Measurements from ENCODE around the gene PLA2G15. TPM values are rescaled to one million over a fixed set of nuclear protein-coding genes. Genes with fewer than 3 reads are reported as not detected.

The PLA2G15 gene
- total and polyA plus RNA-seq, 2 donors: 8.4 to 13.1 TPM

GRCh38 chr16:68229431-68230175 lies 15.6 kb upstream of the PLA2G15 start:
- peak in 5 of 9 donors; percentile 53 to 86 (median 69) for DNase-seq (ENCODE audit: low read depth in 6 of 9, low spot score in 9 of 9)
- Histone ChIP-seq H3K27ac (ENCODE audit: low read depth in 1 of 2, low read length in 1 of 2) (peak overlapping the region in 1 of 2 donors; percentile 90), H3K36me3 (ENCODE audit: control insufficient read depth in 2 of 2, insufficient read depth in 2 of 2, low read length in 1 of 2) (peaks cover 35 to 79% of the 10 kb centered on the region in 2 donors), H3K27me3 (ENCODE audit: control insufficient read depth in 2 of 2, insufficient read depth in 1 of 2, low read length in 1 of 2) (peaks cover 0 to 2% of the 10 kb centered on the region in 2 donors), H3K9me3 (ENCODE audit: control insufficient read depth in 2 of 2, insufficient read depth in 1 of 2, low read length in 1 of 2) (no peaks in the 10 kb centered on the region), H3K4me3 (ENCODE audit: low read length in 2 of 2) (no peak overlapping the region), H3K4me1 (ENCODE audit: control insufficient read depth in 2 of 2, insufficient read depth in 2 of 2, low read length in 2 of 2) (peaks cover 51 to 89% of the 10 kb centered on the region in 2 donors)
- 91% methylated on average over 4 of the region's 4 CpGs for WGBS

- DNase-seq (ENCODE audit: low read depth in 6 of 9, low spot score in 9 of 9): no peak
- WGBS: 97% methylated on average over 9 of the region's 9 CpGs
- peaks cover 35 to 78% of the 10 kb centered on the region in 2 donors for H3K36me3 ChIP-seq (ENCODE audit: control insufficient read depth in 2 of 2, insufficient read depth in 2 of 2, low read length in 1 of 2)
- H3K9me3 ChIP-seq (ENCODE audit: control insufficient read depth in 2 of 2, insufficient read depth in 1 of 2, low read length in 1 of 2): no peaks in the 10 kb centered on the region
- H3K27ac ChIP-seq (ENCODE audit: low read depth in 1 of 2, low read length in 1 of 2): peak overlapping the region in 1 of 2 donors; percentile 62
- H3K4me3 ChIP-seq (ENCODE audit: low read length in 2 of 2): no peak overlapping the region
- peaks cover 0 to 7% of the 10 kb centered on the region in 2 donors for H3K27me3 ChIP-seq (ENCODE audit: control insufficient read depth in 2 of 2, insufficient read depth in 1 of 2, low read length in 1 of 2)
- peaks cover 51 to 94% of the 10 kb centered on the region in 2 donors for H3K4me1 ChIP-seq (ENCODE audit: control insufficient read depth in 2 of 2, insufficient read depth in 2 of 2, low read length in 2 of 2)
Measured at GRCh38 chr16:68230176-68230571, 15.0 kb upstream of the PLA2G15 start.

DNA sequence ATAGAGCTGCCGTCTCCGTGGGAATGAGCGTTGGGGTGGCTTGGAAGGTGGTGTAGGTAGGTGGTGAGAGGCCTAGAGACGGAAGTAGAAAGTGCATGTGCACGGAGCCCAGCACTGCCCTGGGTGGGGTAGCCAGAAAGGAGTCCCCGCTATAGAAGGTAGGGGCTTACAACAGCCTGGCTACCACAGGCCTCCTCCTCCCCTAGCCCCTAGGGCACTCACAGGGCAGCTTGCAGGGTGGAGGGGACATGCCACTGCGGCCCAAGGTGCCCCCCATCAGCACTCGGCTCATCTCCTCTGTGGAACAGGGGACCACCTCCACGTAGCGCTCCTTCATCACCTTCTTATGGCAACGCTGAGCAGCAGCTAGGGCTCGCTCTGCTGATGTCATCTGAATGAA lies 14.2 kb upstream of the PLA2G15 start:
- Histone ChIP-seq H3K4me3 (ENCODE audit: low read length in 2 of 2) (no peak overlapping the region), H3K27me3 (ENCODE audit: control insufficient read depth in 2 of 2, insufficient read depth in 1 of 2, low read length in 1 of 2) (peaks cover 0 to 14% of the 10 kb centered on the region in 2 donors), H3K4me1 (ENCODE audit: control insufficient read depth in 2 of 2, insufficient read depth in 2 of 2, low read length in 2 of 2) (peaks cover 59 to 97% of the 10 kb centered on the region in 2 donors), H3K9me3 (ENCODE audit: control insufficient read depth in 2 of 2, insufficient read depth in 1 of 2, low read length in 1 of 2) (no peaks in the 10 kb centered on the region), H3K27ac (ENCODE audit: low read depth in 1 of 2, low read length in 1 of 2) (peak overlapping the region in 1 of 2 donors; percentile 62), H3K36me3 (ENCODE audit: control insufficient read depth in 2 of 2, insufficient read depth in 2 of 2, low read length in 1 of 2) (peaks cover 35 to 75% of the 10 kb centered on the region in 2 donors)
- no peak for DNase-seq (ENCODE audit: low read depth in 6 of 9, low spot score in 9 of 9)
- 99% methylated on average over 12 of the region's 12 CpGs for WGBS

GRCh38 chr16:68231384-68232136 lies 13.6 kb upstream of the PLA2G15 start:
- H3K36me3 ChIP-seq (ENCODE audit: control insufficient read depth in 2 of 2, insufficient read depth in 2 of 2, low read length in 1 of 2): peaks cover 31 to 69% of the 10 kb centered on the region in 2 donors
- H3K4me3 ChIP-seq (ENCODE audit: low read length in 2 of 2): no peak overlapping the region
- H3K27me3 ChIP-seq (ENCODE audit: control insufficient read depth in 2 of 2, insufficient read depth in 1 of 2, low read length in 1 of 2): peaks cover 0 to 20% of the 10 kb centered on the region in 2 donors
- peaks cover 59 to 96% of the 10 kb centered on the region in 2 donors for H3K4me1 ChIP-seq (ENCODE audit: control insufficient read depth in 2 of 2, insufficient read depth in 2 of 2, low read length in 2 of 2)
- DNase-seq (ENCODE audit: low read depth in 6 of 9, low spot score in 9 of 9): no peak
- no peaks in the 10 kb centered on the region for H3K9me3 ChIP-seq (ENCODE audit: control insufficient read depth in 2 of 2, insufficient read depth in 1 of 2, low read length in 1 of 2)
- H3K27ac ChIP-seq (ENCODE audit: low read depth in 1 of 2, low read length in 1 of 2): peak overlapping the region in 1 of 2 donors; percentile 62
- 97% methylated on average over 26 of the region's 26 CpGs for WGBS

- Histone ChIP-seq H3K4me3 (ENCODE audit: low read length in 2 of 2) (no peak overlapping the region), H3K27me3 (ENCODE audit: control insufficient read depth in 2 of 2, insufficient read depth in 1 of 2, low read length in 1 of 2) (peaks cover 0 to 27% of the 10 kb centered on the region in 2 donors), H3K36me3 (ENCODE audit: control insufficient read depth in 2 of 2, insufficient read depth in 2 of 2, low read length in 1 of 2) (peaks cover 30 to 63% of the 10 kb centered on the region in 2 donors), H3K27ac (ENCODE audit: low read depth in 1 of 2, low read length in 1 of 2) (peak overlapping the region in 1 of 2 donors; percentile 44), H3K9me3 (ENCODE audit: control insufficient read depth in 2 of 2, insufficient read depth in 1 of 2, low read length in 1 of 2) (no peaks in the 10 kb centered on the region), H3K4me1 (ENCODE audit: control insufficient read depth in 2 of 2, insufficient read depth in 2 of 2, low read length in 2 of 2) (peaks cover 60 to 97% of the 10 kb centered on the region in 2 donors)
- no peak for DNase-seq (ENCODE audit: low read depth in 6 of 9, low spot score in 9 of 9)
- 96% methylated on average over 16 of the region's 16 CpGs for whole genome bisulfite sequencing
Measured at GRCh38 chr16:68232335-68232734, 12.8 kb upstream of the PLA2G15 start.

DNA sequence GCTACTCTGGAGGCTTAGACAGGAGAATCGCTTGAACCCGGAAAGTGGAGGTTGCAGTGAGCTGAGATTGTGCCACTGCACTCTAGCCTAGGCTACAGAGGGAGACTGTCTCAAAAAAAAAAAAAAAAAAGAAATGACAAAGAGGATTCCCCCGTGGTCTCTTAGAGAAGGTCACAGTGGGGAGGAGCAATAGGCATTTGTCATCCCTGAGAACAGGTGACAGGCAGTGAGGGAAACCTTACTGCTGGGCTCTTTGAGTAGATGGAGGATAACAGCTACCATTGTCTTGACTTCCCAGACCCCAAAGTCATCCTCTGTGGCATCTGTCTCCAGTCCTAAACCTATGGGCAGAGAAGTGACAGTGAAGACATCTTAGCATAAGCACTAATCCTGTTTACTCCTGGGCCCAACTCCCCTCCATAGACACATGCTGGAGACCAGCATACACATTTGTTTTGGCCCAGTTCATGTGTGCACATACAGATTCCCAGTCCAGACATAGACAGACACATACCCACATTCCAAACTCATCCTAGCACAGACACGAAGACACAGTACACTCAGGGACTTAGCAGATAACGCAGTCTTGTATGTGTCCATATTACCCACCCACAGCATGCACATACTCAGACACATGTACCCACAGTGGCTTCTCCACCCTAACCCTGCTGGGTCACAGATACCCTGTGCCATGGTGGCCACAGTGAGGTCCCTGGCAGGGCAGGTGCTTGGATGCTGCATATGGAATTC lies 11.9 kb upstream of the PLA2G15 start:
- Histone ChIP-seq H3K27ac (ENCODE audit: low read depth in 1 of 2, low read length in 1 of 2) (peak overlapping the region; percentile 43 to 69), H3K36me3 (ENCODE audit: control insufficient read depth in 2 of 2, insufficient read depth in 2 of 2, low read length in 1 of 2) (peaks cover 28 to 54% of the 10 kb centered on the region in 2 donors), H3K27me3 (ENCODE audit: control insufficient read depth in 2 of 2, insufficient read depth in 1 of 2, low read length in 1 of 2) (peaks cover 0 to 34% of the 10 kb centered on the region in 2 donors), H3K4me1 (ENCODE audit: control insufficient read depth in 2 of 2, insufficient read depth in 2 of 2, low read length in 2 of 2) (peaks cover 54 to 97% of the 10 kb centered on the region in 2 donors), H3K9me3 (ENCODE audit: control insufficient read depth in 2 of 2, insufficient read depth in 1 of 2, low read length in 1 of 2) (peaks cover 0 to 4% of the 10 kb centered on the region in 2 donors), H3K4me3 (ENCODE audit: low read length in 2 of 2) (peak overlapping the region in 1 of 2 donors; percentile 65)
- DNase-seq (ENCODE audit: low read depth in 6 of 9, low spot score in 9 of 9): no peak
- WGBS: 89% methylated on average over 5 of the region's 5 CpGs

GRCh38 chr16:68233835-68234187 lies 11.4 kb upstream of the PLA2G15 start:
- H3K4me1 ChIP-seq (ENCODE audit: control insufficient read depth in 2 of 2, insufficient read depth in 2 of 2, low read length in 2 of 2): peaks cover 54 to 97% of the 10 kb centered on the region in 2 donors
- 51% methylated on average over 8 of the region's 8 CpGs for WGBS

GRCh38 chr16:68234188-68235107 lies 10.7 kb upstream of the PLA2G15 start:
- Histone ChIP-seq H3K27me3 (ENCODE audit: control insufficient read depth in 2 of 2, insufficient read depth in 1 of 2, low read length in 1 of 2) (peaks cover 0 to 34% of the 10 kb centered on the region in 2 donors), H3K36me3 (ENCODE audit: control insufficient read depth in 2 of 2, insufficient read depth in 2 of 2, low read length in 1 of 2) (peaks cover 28 to 42% of the 10 kb centered on the region in 2 donors), H3K4me3 (ENCODE audit: low read length in 2 of 2) (peak overlapping the region in 1 of 2 donors; percentile 65), H3K9me3 (ENCODE audit: control insufficient read depth in 2 of 2, insufficient read depth in 1 of 2, low read length in 1 of 2) (peaks cover 0 to 4% of the 10 kb centered on the region in 2 donors), H3K4me1 (ENCODE audit: control insufficient read depth in 2 of 2, insufficient read depth in 2 of 2, low read length in 2 of 2) (peaks cover 49 to 97% of the 10 kb centered on the region in 2 donors), H3K27ac (ENCODE audit: low read depth in 1 of 2, low read length in 1 of 2) (peak overlapping the region; percentile 57 to 69)
- peak in 2 of 9 donors; percentile 13 to 31 for DNase-seq (ENCODE audit: low read depth in 6 of 9, low spot score in 9 of 9)
- WGBS: 77% methylated on average over 13 of the region's 13 CpGs

More at GRCh38 chr16:68233835-68234187, 11.4 kb upstream of the PLA2G15 start:
- Histone ChIP-seq H3K9me3 (ENCODE audit: control insufficient read depth in 2 of 2, insufficient read depth in 1 of 2, low read length in 1 of 2) (peaks cover 0 to 4% of the 10 kb centered on the region in 2 donors), H3K36me3 (ENCODE audit: control insufficient read depth in 2 of 2, insufficient read depth in 2 of 2, low read length in 1 of 2) (peaks cover 28 to 48% of the 10 kb centered on the region in 2 donors), H3K4me3 (ENCODE audit: low read length in 2 of 2) (peak overlapping the region in 1 of 2 donors; percentile 65), H3K27me3 (ENCODE audit: control insufficient read depth in 2 of 2, insufficient read depth in 1 of 2, low read length in 1 of 2) (peaks cover 0 to 34% of the 10 kb centered on the region in 2 donors), H3K27ac (ENCODE audit: low read depth in 1 of 2, low read length in 1 of 2) (peak overlapping the region; percentile 43 to 69)
- DNase-seq (ENCODE audit: low read depth in 6 of 9, low spot score in 9 of 9): no peak

Data from thymus (tissue), 11 donors.